Posterior vena cava (tissue), 2 donors: ENCODE data around the gene RILP. TPM values are rescaled to one million over a fixed set of nuclear protein-coding genes. Genes with fewer than 3 reads are reported as not detected.

Experiments
- DNase-seq: peaks from one replicate; pipeline ENCODE4 v3.0.0-alpha.2; 2020; ENCODE audit warnings: low spot score
- intact Hi-C, 2 donors: fragments of 100-400 bp; cut with DNase I; formaldehyde crosslinking; loops; one replicate each; pipeline versions ENCODE4 v1.14.1 to v1.14.2; 2022 to 2023
- total RNA-seq, 2 donors: library from RNA; stranded (reverse); fragmentation: NEBNext Ultra II Directional; extraction: Animal tissue kit (Norgen Biotek cat#: 25700); gene quantifications; one replicate each; pipeline ENCODE4 v1.2.1, GENCODE V29; 2021
- donor health status: DM: yes; HTN: yes; CAD: no.
- donor health status: DM: yes; HTN: yes; CAD: no.

Gene RILP
- total RNA-seq, 2 donors from 2014 or later, result 10.3 to 13.0 TPM

- intact Hi-C loops, result loop anchor here in 1 of 2 donors (5.0 to 10.0 kb wide), 2 partner anchors 61 to 1054 kb away; partner anchors contain the start of gene TLCD2
- no peak for DNase-seq
Measured at GRCh38 chr17:1650731-1651558, 1.3 kb upstream of the RILP start.

DNA sequence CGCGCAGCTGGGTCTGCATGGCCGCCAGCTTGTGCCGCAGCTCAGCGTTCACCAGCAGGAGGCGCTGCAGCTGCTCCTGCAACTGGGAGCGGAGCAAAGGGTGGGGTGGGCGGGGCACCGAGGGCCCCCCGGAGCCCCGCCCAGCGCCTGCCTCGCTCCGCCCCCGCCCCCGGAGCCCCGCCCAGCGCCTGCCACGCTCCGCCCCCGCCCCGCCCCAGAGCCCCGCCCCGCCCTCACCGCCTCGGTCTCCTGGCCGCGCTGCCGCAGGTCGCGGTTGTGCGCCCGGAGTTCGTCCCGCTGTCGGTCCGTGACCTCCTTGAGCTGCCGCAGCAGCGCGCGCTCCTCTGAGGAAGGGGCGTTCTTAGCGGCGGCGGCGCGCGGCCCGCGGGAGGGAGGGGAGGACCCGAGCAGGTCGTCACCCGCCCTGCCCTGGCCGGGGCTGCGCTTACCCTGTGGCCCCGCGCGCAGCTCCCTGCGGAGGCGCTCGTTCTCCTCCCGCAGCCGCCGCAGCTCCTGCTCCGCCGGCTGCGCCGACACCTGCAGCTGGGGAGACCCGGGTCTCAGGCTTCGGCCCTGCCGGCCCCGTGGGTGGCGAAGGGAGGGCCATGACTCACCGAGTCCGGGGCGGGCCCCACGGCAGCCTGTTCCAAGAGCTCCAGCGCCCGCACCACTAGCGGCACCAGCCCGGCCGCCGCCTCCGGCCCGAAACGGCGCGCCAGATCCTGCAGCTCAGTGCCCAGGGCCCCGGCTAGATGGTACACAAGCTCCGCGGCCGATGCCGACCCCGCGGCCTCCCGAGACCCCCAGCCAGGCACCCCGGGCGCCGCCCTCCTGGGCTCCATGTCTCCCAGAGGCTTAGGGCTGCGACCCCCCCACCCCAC, 463 bp downstream of the RILP start:
- peak; percentile 98 for DNase-seq
- intact Hi-C loops, result loop anchor here (5.0 kb wide), 1 partner anchor 72 kb away; no protein-coding TSS in a partner anchor

DNA sequence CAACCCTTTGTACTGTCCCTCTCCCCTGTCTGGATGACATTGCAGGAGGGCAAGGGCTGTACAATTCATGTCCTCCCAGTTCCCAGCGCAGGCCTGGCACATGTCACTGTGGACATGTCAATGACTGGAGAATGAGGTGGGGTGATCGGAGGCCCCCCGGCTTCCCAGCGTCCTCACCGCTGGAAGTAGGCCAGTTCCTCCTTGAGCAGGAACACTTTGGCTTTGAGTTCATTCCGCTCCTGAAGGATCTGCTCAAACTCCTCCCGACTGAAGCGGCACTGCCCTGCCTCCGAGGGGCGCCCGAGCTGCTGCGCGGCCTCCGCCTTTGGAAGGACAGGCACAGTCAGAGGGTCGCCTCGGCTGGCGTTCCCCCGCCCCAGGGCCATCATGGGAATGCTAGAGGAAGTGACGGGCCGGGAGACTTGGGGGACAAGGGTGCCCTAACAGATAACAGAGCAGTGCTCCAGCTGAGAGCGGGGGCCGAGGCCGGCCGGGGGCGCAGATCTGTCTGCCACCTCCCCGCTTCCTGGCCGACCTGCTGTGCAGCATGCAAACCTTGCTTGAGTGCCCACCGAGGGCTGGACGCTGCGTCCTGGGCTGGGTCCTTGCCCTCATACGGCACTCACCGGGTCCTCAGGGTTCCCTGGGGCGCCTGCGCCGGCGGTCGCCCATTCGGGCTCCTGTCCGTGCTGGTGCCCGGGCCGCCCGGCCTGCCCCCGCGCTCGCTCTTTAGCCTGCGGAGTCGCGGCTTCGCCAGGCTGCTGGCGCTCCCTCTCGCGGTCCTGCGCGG, 1.3 kb downstream of the RILP start:
- no peak for DNase-seq
- intact Hi-C loops, result loop anchor here (5.0 kb wide), 1 partner anchor 71 kb away; no protein-coding TSS in a partner anchor

GRCh38 chr17:1647802-1648171, 1.9 kb downstream of the RILP start:
- intact Hi-C loops, result loop anchor here (5.0 kb wide), 1 partner anchor 70 kb away; no protein-coding TSS in a partner anchor
- no peak for DNase-seq

DNA sequence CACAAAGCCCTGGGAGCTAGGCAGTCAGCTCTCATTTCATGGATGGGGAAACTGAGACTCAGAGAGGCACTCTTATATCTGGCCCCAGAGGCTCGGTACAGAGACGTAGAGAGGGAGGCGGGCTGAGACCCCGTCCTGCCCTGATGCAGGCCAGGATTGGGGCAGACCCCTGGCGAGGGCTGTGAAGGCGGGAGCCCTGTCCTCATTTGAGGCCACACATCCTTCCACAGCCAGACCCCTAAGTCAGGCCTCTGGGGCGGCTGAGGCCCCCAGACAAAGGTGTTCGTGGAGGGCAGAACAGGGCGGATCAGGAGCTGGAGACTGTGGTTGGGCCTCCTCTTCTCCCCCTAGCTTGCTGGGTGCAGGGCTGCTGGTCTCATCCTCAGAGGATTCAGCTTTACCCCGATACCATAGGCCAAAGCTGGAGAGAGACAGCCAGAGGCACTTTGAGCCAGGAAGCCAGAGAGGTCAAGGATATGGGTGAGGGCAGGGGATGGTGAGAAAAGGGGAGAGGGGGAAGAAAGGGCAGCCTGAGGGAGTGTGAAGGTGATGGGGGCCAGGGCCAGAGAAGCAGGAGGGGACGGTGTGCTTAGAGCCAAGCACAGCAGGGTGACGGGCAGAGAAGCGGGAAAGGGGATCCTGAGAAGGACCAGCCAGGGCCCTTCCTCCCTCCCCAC, 3.3 kb downstream of the RILP start:
- intact Hi-C loops, result loop anchor here (5.0 kb wide), 1 partner anchor 69 kb away; no protein-coding TSS in a partner anchor

GRCh38 chr17:1645207-1646171, 4.2 kb downstream of the RILP start, which contains the start of gene SCARF1:
TSS of gene SCARF1 (minus strand) at chr17:1645732. CDS start at chr17:1645697, 35 bp downstream.
- peak; percentile 85 for DNase-seq
- intact Hi-C loops, result loop anchor here (5.0 kb wide), 1 partner anchor 68 kb away; no protein-coding TSS in a partner anchor

More for the DNA sequence above, 3.3 kb downstream of the RILP start:
- DNase-seq, result no peak

- intact Hi-C loops, result loop anchor here (5.0 kb wide), 1 partner anchor 67 kb away; no protein-coding TSS in a partner anchor
- no peak for DNase-seq
Measured at GRCh38 chr17:1644493-1645206, 5.0 kb downstream of the RILP start.

DNA sequence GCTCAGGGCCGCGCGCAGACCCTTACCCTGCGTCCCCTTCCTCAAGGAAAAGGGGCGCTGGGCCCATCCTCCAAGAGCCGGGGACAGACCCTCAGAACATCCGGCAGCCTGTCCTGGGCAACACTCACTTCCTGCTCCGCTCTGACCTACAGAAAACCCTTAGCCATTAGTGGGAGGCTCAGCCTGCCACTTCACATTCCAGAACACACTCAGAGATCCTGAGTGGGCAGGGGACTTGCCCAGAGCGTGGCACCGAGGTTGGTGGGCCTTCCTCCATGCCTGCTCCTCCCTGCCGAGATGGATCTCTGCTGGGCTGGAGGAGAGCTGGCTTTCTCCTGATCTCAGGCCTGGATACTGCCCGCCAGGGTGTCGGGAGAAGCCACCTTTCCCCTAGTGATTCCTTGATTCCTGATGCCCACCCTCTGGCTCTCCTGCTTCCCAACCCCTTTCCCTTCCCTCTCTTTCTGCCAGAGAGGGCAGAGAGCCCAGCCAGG, 5.6 kb downstream of the RILP start:
- intact Hi-C loops, result no loop called here
- no peak for DNase-seq

DNA sequence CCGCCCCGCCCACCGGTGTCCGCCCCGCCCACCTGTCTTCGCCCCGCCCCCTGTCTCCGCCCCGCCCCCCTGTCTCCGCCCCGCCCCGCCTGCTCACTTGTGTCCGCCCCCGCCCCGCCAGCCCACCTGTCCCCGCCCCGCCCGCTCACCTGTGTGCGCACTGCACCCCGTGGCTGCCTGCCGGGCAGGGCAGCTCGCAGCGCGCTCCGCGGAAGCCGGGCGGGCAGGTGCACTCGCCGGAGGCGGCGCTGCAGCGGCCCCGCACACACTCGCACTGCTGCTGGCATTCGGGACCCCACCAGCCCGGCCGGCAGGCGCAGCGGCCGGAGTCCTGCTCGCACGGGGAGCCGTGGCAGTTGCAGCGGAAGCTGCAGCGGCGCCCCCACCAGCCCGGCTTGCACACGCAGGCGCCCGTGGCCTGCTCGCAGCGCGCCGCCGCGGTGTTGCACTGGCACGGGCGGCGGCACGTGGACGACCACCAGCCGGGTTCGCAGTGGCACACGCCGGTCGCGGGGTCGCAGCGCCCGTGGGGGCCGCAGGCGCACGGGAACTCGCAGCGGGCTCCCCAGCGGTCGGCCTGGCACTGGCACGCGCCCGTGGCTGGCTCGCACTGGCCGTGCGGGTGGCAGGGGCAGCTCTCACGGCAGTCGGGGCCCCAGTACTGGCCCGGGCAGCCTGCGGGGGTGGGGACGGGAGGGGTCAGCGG, 6.2 kb downstream of the RILP start:
- intact Hi-C loops, result no loop called here
- no peak for DNase-seq

DNA sequence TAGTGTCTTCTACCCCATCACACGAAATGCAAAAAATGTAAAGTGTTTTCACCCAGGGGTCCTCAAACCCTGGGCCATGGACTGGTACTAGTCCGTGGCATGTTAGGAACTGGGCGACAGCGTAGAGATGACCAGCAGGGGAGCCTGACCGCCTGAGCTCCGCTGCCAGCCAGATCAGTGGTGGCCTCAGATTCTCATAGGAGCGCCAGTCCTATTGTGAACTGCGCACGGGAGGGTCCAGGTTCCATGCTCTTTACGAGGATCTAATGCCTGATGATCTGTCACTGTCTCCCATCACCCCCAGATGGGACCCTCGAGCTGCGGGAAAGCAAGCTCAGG, 8.6 kb downstream of the RILP start:
- intact Hi-C loops, result no loop called here
- DNase-seq, result no peak

DNA sequence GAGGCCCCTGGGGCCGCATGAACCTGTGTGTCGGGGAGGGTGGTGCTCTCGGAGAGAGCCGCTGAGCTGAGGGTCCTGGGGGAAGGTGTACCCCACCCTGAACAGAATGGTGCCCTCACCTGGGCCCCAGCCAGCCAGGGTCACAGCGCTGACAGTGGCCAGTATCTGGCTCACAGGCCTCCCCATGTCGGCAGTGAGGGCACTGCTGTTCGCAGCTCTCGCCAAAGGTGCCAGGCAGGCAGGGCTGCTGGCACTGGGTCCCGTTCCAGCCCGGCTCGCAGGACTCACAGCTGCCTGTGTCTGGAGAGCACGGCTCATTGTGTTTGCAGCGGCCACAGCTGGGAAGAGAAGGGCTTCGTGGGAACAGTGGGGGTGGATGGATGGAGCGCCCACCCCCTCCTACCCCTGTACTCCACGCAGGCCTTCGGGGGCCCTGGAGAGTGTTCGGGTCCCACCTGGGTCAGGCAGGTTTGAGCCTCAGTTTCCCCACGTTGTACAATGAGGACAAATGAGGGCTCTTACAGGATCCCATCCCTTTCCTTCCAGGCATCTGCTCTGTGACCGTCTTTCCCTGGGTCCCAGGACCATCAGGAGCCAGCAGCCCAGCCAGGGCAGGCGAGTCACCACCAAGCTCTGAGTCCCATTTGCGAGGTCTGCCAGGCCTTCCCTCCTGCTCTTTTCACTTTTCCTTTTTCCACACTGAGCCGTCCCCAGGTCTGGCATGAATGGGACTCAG, 9.2 kb downstream of the RILP start:
- DNase-seq, result no peak
- intact Hi-C loops, result no loop called here

DNA sequence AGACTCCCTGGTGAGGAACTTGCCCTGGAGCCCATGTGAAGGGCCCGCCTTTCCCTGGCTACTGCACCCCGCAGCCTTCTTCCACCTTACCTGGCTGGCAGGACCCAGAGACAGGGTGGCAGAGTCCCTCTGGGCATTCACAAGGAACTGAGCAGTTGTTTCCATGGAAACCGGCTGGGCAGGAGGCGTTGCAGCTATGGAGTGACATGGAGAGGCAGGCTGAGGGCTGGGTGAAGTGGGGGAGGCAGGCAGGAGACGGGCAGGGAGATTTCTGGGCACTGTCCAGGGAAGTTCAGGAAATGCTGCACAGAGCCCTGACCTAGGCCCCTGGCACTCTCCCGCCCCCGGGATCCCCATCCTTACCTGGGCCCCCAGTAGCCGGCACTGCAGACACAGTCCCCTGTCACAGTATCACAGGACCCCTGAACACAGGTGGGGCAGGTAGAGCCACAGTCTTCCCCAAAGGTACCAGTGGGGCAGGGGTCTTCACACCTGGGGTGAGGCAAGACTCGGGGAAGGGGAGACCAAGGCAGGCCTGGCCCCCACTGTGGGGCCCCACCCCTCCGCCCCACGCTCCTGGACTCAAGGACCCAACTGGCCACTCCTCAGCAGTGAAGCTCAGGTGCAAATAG, 10.0 kb downstream of the RILP start:
- intact Hi-C loops, result no loop called here
- no peak for DNase-seq

GRCh38 chr17:1638624-1639300, 10.9 kb downstream of the RILP start:
- intact Hi-C loops, result no loop called here
- no peak for DNase-seq

DNA sequence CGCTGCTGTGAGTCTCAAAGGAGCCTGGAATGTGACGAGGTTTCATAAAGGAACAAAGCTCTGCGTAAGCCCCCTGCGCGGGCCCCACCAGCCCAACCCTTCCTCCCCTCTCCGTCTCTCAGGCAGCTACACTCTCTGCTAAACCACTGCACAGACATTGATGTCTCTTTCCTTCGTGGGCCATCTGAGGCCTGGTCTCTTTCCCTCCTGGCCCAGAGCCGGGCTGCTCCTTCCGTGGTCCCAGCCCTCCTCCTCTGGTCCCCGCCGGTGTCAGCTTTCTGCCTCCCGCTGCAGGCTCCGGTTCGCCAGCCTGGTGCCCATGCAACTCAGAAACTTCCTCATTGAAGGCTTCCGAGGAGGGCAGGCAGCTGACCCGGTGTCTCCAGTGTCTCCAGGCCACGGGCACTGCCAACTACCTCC, 11.5 kb downstream of the RILP start:
- DNase-seq, result no peak
- intact Hi-C loops, result no loop called here
